HG03064 (cell line): ENCODE results near the gene PKM.
"Not testable (repeated sequence)": the region's sequence is repeated elsewhere in the genome, so short reads cannot be mapped to it uniquely, and the experiment has no call there.

Experiments used
- ATAC-seq: cut with Tn5 transposase; IDR thresholded peaks from one replicate; pipeline ENCODE4 v1.9.1; 2021; ENCODE audit warnings: low read depth; ENCODE audit not compliant: unreplicated experiment

PKM gene

GRCh38 chr15:72231066-72231832 is at the start of gene PKM:
Gene PKM, minus strand, starts transcription at chr15:72231190. Its CDS starts 12,093 bp downstream, at chr15:72219097.
- ATAC-seq: peak; percentile 35

GRCh38 chr15:72280751-72281150 is 49.8 kb upstream of the PKM start:
- no peak for ATAC-seq

GRCh38 chr15:72278737-72279136 is 47.7 kb upstream of the PKM start:
- ATAC-seq: no peak

- ATAC-seq: no peak
Observed at GRCh38 chr15:72276326-72276700, 45.3 kb upstream of the PKM start.

- ATAC-seq: not testable (repeated sequence)
Observed at GRCh38 chr15:72275635-72276325, 44.8 kb upstream of the PKM start.

- no peak for ATAC-seq
Observed at GRCh38 chr15:72272997-72273352, 42.0 kb upstream of the PKM start.

- ATAC-seq: peak; percentile 92
Observed at GRCh38 chr15:72272213-72272996, 41.4 kb upstream of the PKM start, which contains the start of gene PARP6. Gene PARP6, minus strand, starts transcription at chr15:72272554. Its CDS starts 5,077 bp downstream, at chr15:72267477.

GRCh38 chr15:72271895-72272212 is 40.9 kb upstream of the PKM start:
- peak; percentile 25 for ATAC-seq

- no peak for ATAC-seq
Observed at GRCh38 chr15:72271221-72271620, 40.2 kb upstream of the PKM start.

- ATAC-seq: no peak
Observed at GRCh38 chr15:72269739-72270138, 38.7 kb upstream of the PKM start.

GRCh38 chr15:72265031-72265430 is 34.0 kb upstream of the PKM start:
- no peak for ATAC-seq

GRCh38 chr15:72252663-72253299 is 21.8 kb upstream of the PKM start:
- ATAC-seq: no peak

GRCh38 chr15:72249142-72249810 is 18.3 kb upstream of the PKM start:
- ATAC-seq: no peak

GRCh38 chr15:72248514-72248913 is 17.5 kb upstream of the PKM start:
- ATAC-seq: no peak

GRCh38 chr15:72242775-72243370 is 11.9 kb upstream of the PKM start:
- no peak for ATAC-seq

- ATAC-seq: no peak
Observed at GRCh38 chr15:72239652-72240051, 8.7 kb upstream of the PKM start.

- ATAC-seq: no peak
Observed at GRCh38 chr15:72238586-72238985, 7.6 kb upstream of the PKM start.

GRCh38 chr15:72237853-72238224 is 6.8 kb upstream of the PKM start:
- no peak for ATAC-seq

GRCh38 chr15:72237029-72237852 is 6.3 kb upstream of the PKM start:
- ATAC-seq: no peak
